GM12873 (cell line): ENCODE measurements around the gene ATG7.

Source experiments
- TF ChIP-seq, protein P1 (sequence below): IDR thresholded peaks from 2 replicates; pipeline ENCODE4 v1.5.1; 2012; ENCODE audit warnings: low read depth, mild to moderate bottlenecking, moderate library complexity, low read length, control low read depth; ENCODE audit not compliant: insufficient read depth; ENCODE audit errors: missing control alignments

The ATG7 gene

DNA sequence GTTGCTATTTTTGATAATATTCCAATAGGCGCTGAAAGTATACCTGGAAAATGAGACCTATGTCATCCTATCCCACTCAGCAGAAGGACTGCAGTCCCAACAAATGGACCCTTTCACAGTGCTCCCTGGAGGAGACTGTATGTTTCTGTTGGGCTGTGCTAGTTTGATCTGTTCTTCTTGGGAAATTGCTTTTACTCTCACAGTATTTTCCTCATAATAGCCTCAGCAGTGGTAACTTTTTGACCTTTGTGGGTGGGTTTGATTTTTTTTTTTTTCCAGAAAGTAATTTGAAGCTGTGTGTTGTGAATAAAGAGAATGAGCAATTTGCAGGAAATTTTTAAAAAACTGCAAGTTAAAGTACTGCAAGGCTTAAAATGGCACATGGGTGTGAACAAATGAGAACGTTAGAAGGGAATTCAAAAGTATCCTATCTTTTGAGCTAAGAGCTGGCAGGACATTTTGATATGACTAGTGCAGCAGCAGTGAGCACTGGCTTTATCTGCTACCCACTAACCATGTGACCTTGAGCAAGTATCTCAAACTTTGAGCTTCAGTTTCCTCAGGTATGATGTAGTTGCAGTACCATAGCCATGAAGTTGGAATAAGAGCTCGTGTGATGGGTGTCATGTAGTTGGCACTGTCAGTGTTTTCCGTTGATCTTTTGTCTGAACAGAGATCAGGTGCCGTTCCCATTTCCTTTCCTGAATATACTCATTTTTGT lies 118.4 kb downstream of the ATG7 start:
- TF ChIP-seq, protein P1, sequence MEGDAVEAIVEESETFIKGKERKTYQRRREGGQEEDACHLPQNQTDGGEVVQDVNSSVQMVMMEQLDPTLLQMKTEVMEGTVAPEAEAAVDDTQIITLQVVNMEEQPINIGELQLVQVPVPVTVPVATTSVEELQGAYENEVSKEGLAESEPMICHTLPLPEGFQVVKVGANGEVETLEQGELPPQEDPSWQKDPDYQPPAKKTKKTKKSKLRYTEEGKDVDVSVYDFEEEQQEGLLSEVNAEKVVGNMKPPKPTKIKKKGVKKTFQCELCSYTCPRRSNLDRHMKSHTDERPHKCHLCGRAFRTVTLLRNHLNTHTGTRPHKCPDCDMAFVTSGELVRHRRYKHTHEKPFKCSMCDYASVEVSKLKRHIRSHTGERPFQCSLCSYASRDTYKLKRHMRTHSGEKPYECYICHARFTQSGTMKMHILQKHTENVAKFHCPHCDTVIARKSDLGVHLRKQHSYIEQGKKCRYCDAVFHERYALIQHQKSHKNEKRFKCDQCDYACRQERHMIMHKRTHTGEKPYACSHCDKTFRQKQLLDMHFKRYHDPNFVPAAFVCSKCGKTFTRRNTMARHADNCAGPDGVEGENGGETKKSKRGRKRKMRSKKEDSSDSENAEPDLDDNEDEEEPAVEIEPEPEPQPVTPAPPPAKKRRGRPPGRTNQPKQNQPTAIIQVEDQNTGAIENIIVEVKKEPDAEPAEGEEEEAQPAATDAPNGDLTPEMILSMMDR, result no peak

DNA sequence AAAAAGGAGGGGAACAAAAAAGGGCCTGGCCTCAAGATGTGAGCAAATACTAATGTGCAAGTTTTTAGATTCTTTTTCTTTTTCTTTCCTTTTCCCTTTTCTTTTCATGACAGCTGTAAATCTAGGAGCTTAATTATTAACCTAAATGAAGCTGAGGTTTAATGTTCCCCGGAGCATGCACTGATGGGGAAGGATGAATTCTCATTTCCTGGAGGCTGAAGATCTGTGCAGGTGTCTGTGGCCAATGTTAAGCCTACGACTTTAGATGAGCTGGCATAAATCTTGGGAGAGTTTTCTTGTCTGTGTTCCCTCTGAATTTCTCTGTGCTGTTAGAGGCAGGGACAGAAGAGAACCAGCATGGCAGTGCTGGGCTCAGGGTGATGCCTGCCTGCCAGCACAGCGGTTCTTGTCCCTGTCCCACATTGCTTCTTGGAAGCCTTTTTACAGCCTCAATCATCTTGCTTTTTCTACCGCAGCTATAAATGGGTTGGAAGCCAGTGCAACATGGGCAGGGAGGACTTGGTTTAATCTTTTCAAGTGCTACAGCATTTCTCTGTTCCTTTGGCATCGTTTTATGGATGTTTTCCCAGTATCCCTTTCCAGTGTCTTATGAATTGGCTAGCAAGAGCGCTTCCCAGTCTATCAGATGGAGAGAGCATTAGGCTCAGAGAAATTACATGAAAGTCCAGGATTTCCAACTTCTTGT lies 119.1 kb downstream of the ATG7 start:
- TF ChIP-seq, protein P1, result no peak

DNA sequence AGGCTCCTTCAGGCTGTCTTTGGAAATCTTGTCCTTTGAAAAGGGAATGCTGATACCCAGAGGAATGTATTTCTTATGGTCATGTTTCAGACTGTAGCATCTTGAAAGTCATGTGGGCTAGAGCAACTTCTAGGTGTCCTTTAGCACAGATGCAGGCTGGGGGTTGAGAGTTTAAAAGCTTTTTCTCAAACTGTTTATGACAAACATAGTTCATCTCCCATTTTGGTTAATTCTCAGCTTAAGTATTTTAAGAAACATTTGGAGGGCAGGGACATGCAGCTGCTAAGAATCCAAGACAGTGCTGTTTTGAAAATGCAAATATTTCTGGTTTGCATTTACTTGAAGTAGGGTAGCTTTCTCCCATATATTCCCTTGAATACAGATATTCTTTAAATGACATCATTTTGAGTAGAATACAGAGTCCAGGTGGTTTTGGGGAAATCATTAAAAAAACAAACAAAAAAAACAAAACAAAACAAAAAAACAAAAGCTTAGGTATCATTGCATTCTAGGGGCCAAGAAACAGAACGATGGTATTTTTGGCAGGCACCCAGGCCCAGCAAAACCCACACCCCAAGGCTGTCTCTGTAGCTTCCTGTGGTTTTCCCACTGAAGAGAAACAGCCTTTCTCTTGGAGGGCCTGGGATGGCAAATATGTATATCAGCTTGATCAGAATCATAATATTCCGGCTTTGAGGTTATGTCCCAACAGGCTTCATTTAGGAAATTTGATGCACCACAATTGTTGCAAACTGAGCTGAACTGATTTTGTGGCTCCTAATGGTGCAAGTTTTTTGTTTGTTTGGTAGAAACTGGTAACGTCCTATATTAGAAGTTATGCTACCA lies 120.0 kb downstream of the ATG7 start:
- TF ChIP-seq, protein P1, result no peak

DNA sequence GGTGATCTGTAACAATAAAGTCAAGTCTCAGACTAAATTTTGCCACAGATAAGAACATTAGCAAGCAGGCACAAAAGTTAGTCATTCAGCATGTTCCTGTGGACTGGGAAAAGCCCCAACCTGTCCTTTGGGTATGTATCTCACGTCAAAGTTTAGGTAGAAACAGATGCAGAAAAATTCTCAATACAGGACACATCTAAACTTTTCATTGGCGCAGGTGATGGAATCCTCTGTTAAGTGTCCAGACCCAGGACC lies 120.6 kb downstream of the ATG7 start:
- TF ChIP-seq, protein P1, result no peak

DNA sequence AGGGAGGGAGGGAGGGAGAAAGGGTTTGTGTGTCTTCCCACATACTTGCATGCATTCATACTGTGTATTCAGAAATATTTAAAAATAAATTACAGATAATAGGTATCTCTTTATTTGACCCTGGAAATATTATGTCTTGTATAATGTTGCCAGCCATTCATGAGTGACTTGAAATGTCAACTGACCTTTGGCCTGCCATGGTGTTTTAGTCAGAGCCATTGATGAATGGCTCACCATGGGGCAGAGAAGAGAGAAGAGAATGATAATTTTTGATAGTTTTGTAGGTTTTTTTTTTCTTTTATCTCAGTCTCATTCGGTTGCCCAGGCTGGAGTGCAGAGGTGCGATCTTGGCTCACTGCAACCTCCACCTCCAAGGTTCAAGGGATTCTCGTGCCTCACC lies 121.2 kb downstream of the ATG7 start:
- TF ChIP-seq, protein P1, result no peak

DNA sequence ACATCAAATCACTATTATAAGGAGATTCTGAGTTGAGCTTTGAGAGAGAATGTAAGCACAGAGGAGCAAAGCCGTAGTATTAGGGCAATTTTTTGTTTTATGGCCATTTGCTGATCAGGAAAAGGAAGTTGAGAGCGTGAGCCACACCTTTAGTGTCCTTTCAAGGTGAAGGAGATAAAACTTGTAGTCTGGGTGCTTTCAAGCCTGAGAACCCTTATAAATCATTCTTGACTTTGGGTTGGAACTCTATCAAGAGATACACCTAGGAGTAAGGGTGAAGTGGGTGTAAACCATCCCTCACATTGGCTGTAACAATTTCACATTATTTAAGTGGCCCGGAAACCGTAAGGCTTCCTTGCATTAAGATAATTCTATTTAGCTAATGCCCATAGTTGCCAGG lies 122.2 kb downstream of the ATG7 start:
- TF ChIP-seq, protein P1, result no peak

DNA sequence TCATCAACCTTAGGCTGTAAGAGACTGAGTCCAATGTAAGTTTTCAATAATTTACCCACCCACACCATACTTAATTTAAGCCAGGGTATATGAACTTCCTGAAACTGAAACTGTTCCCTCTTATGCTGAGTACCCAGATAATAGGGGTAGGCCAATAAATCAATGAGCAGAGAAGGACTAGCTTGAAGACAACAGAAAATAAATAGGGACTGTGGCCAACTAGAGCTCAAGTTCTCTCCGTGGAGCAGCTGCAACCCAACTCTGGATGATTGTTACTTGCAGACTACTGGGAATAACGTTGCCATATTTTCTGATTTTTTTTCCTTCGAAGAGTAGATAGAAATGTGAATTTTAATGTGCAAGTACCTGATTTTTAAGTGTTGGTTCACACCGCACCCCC lies 128.0 kb downstream of the ATG7 start:
- TF ChIP-seq, protein P1, result no peak
